Suprapubic skin (tissue), 4 donors: Measurements from ENCODE around the gene MYMK. TPM values are rescaled to one million over a fixed set of nuclear protein-coding genes. Genes with fewer than 3 reads are reported as not detected.
"Not testable (repeated sequence)": the region's sequence is repeated elsewhere in the genome, so short reads cannot be mapped to it uniquely, and the experiment has no call there.

Source experiments
- DNase-seq, 2 donors: peaks; one replicate each; pipeline ENCODE4 v3.0.0-alpha.2; 2019; ENCODE audit warnings: low spot score in 2 of 2
- H3K27ac ChIP-seq: fragments of 200-600 bp; sonication (generic); one replicate; pipeline ENCODE4 v1.5.1; 2019
- H3K27me3 ChIP-seq: fragments of 200-600 bp; sonication (generic); one replicate; pipeline ENCODE4 v1.5.1; 2019
- H3K36me3 ChIP-seq: fragments of 200-600 bp; sonication (generic); one replicate; pipeline ENCODE4 v1.5.1; 2019
- H3K4me1 ChIP-seq: fragments of 200-600 bp; sonication (generic); one replicate; pipeline ENCODE4 v1.5.1; 2019
- H3K4me3 ChIP-seq: fragments of 200-600 bp; sonication (generic); one replicate; pipeline ENCODE4 v1.5.1; 2019; ENCODE audit warnings: mild to moderate bottlenecking
- H3K9me3 ChIP-seq: fragments of 200-600 bp; sonication (generic); one replicate; pipeline ENCODE4 v1.5.1; 2019
- CTCF ChIP-seq, 2 donors: fragments of 200-600 bp in 1 of 2; fragments of 450-650 bp in 1 of 2; sonication (generic) in 1 of 2; IDR thresholded peaks; one replicate each; pipeline ENCODE4 v1.5.1; 2016 to 2019; ENCODE audit warnings: antibody characterized with exemption in 2 of 2, mild to moderate bottlenecking in 1 of 2, moderate library complexity in 1 of 2
- EP300 ChIP-seq: sonication (generic); formaldehyde crosslinking; IDR thresholded peaks from one replicate; pipeline ENCODE4 v1.6.1; 2017; ENCODE audit warnings: antibody characterized with exemption
- POLR2A ChIP-seq, 2 donors: fragments of 450-650 bp; IDR thresholded peaks; one replicate each; pipeline ENCODE4 v1.6.1; 2017; ENCODE audit warnings: antibody characterized with exemption in 2 of 2, mild to moderate bottlenecking in 2 of 2, moderate library complexity in 2 of 2
- POLR2AphosphoS5 ChIP-seq, 3 donors: sonication (generic); formaldehyde crosslinking; IDR thresholded peaks; one replicate each; pipeline ENCODE4 v1.6.1; 2017; ENCODE audit warnings: antibody characterized with exemption in 3 of 3
- WGBS: methylation state at CpG from one replicate; pipeline ENCODE4 v1.1.5; 2018; 5-methylcytosine and 5-hydroxymethylcytosine counted together
- total RNA-seq, 4 donors: library from RNA; depleted of rRNA; stranded (reverse); fragments of >200 nt; gene quantifications; one replicate each; pipeline ENCODE4 v1.1.0, GENCODE V29; 2016

Gene MYMK
- total RNA-seq, 4 donors from 2014 or later, result not detected

DNA sequence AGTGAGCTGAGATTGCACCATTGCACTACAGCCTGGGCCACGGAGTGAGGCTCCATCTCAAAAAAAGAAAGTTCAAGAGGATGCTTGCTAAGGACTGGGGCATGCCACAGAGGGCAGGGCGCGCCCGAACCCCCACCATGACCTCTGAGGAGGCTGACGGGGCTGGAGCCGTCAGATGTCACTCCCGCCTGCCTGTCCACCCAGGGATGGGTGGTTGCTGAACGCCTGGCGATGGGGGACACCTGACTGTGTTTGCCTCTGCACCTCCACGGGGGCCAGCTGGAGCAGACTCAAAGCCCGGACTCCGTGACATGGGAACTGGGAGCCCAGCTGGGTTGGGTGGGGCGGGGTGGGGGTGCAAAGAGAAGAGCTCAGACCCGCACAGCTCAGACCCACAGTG is 41.6 kb upstream of the MYMK start:
- TF ChIP-seq POLR2A (IDR thresholded peaks at IDR 0.05) (no peak), EP300 (no peak), POLR2AphosphoS5 (IDR thresholded peaks at IDR 0.05) (no peak), CTCF (IDR thresholded peaks at IDR 0.05) (no peak)
- Histone ChIP-seq H3K27me3 (peaks cover 15% of the 10 kb centered on the region), H3K36me3 (no peaks in the 10 kb centered on the region), H3K9me3 (no peaks in the 10 kb centered on the region), H3K4me3 (no peak overlapping the region), H3K27ac (no peak overlapping the region), H3K4me1 (peaks cover 23% of the 10 kb centered on the region)
- WGBS, result 80% methylated on average over 1 of the region's 14 CpGs
- no peak for DNase-seq

GRCh38 chr9:133564451-133565116 is 39.8 kb upstream of the MYMK start:
- DNase-seq, result no peak
- H3K27ac ChIP-seq, result peak overlapping the region; percentile 58
- H3K9me3 ChIP-seq, result no peaks in the 10 kb centered on the region
- no peaks in the 10 kb centered on the region for H3K36me3 ChIP-seq
- H3K27me3 ChIP-seq, result peaks cover 7% of the 10 kb centered on the region
- TF ChIP-seq POLR2A (IDR thresholded peaks at IDR 0.05) (no peak), CTCF (IDR thresholded peaks at IDR 0.05) (no peak), EP300 (no peak), POLR2AphosphoS5 (IDR thresholded peaks at IDR 0.05) (no peak)
- peaks cover 35% of the 10 kb centered on the region for H3K4me1 ChIP-seq
- no peak overlapping the region for H3K4me3 ChIP-seq
- 84% methylated on average over 11 of the region's 11 CpGs for WGBS

DNA sequence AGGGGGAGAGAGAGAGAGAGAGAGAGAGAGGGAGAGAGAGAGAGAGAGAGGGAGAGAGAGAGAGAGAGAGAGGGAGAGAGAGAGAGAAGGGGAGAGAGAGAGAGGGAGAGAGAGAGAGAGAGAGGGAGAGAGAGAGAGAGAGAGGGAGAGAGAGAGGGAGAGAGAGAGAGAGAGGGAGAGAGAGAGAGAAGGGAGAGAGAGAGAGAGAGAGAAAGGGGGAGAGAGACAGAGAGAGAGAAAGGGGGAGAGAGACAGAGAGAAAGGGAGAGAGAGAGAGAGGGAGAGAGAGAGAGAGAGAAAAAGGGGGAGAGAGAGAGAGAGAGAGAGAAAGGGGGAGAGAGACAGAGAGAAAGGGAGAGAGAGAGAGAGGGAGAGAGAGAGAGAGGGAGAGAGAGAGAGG is 39.1 kb upstream of the MYMK start:
- not testable (repeated sequence) for H3K27ac ChIP-seq, H3K4me3 ChIP-seq, H3K27me3 ChIP-seq, H3K9me3 ChIP-seq, DNase-seq, H3K36me3 ChIP-seq
- H3K4me1 ChIP-seq, result peaks cover 38% of the 10 kb centered on the region

DNA sequence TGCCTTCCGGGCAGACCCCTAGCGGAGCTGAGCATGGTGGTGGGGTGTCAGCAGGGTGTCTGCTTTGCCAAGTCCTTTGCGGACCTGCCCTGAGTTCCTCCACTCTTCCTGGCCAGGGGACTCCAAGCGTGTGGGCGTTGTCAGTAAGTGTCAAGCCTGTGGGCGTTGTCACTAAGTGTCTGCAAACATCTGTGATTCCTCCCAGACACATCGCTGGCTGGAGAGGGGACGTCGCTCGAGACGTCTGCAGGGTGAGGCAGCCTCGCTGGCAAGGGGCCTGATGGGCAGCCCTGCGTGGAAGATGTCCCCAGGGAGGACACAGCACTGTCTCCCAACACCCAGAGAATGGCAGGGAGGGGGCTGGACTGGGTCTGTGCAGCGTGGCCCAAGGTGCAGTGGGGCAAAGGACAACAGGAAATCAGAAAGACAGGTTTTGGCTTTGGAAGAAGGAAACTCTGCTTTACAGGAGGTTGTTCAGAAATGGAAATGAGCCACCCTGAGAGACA is 38.6 kb upstream of the MYMK start:
- TF ChIP-seq POLR2A (IDR thresholded peaks at IDR 0.05) (no peak), EP300 (no peak), POLR2AphosphoS5 (IDR thresholded peaks at IDR 0.05) (peak in 1 of 3 donors; percentile 54)
- no peaks in the 10 kb centered on the region for H3K9me3 ChIP-seq
- no peak overlapping the region for H3K27ac ChIP-seq
- no peak overlapping the region for H3K4me3 ChIP-seq
- H3K36me3 ChIP-seq, result no peaks in the 10 kb centered on the region
- H3K27me3 ChIP-seq, result peaks cover 7% of the 10 kb centered on the region
- no peak for DNase-seq
- peaks cover 42% of the 10 kb centered on the region for H3K4me1 ChIP-seq
- WGBS, result 6% methylated on average over 6 of the region's 14 CpGs

- WGBS, result 40% methylated on average over 1 of the region's 54 CpGs
- Histone ChIP-seq H3K36me3 (no peaks in the 10 kb centered on the region), H3K4me3 (no peak overlapping the region), H3K9me3 (no peaks in the 10 kb centered on the region), H3K4me1 (peaks cover 48% of the 10 kb centered on the region), H3K27ac (no peak overlapping the region), H3K27me3 (peaks cover 7% of the 10 kb centered on the region)
- TF ChIP-seq CTCF (IDR thresholded peaks at IDR 0.05) (no peak), EP300 (no peak), POLR2AphosphoS5 (IDR thresholded peaks at IDR 0.05) (no peak), POLR2A (IDR thresholded peaks at IDR 0.05) (no peak)
- DNase-seq, result no peak
Observed at GRCh38 chr9:133562611-133563290, 38.0 kb upstream of the MYMK start.

DNA sequence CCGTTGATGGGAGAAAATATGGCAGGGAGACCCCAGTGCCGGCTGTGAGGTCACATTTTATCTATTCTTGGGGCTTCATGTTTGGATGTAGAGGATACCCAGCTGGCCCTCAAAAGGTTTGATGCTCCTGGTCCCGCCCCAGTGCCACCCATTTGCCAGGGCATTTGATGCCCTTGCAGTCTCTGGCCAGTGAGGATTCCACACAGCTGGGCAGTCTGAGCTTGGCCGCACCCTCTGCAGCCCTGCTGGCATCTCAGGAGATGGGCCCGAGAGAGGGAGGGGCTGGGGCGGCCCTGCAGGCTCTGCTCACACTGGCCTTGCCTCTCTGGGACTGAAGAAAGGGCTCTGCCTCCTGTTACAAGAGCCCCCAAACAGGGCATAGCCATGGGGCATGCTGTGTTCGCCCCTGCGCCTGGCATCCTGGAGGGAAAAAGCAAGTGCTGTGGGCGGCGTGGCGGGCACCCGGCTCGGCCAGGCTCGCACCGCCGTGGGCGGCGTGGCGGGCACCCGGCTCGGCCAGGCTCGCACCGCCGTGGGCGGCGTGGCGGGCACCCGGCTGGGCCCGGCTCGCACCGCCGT is 37.3 kb upstream of the MYMK start:
- no peak for TF ChIP-seq POLR2AphosphoS5 (IDR thresholded peaks at IDR 0.05)
- no peak for TF ChIP-seq POLR2A (IDR thresholded peaks at IDR 0.05)
- no peak for TF ChIP-seq CTCF (IDR thresholded peaks at IDR 0.05)
- TF ChIP-seq EP300, result no peak
- Histone ChIP-seq H3K27me3 (peaks cover 7% of the 10 kb centered on the region), H3K27ac (no peak overlapping the region), H3K9me3 (no peaks in the 10 kb centered on the region), H3K4me3 (no peak overlapping the region), H3K36me3 (no peaks in the 10 kb centered on the region), H3K4me1 (peaks cover 51% of the 10 kb centered on the region)
- DNase-seq, result no peak
- 100% methylated on average over 3 of the region's 32 CpGs for WGBS
